Measurements from ENCODE around the gene SEC14L2.

- TF ChIP-seq CTCF (IDR thresholded peaks at IDR 0.05): peak in 2 of 3 donors; percentile 26 to 68
- TF ChIP-seq POLR2AphosphoS5 (IDR thresholded peaks at IDR 0.05): no peak
- TF ChIP-seq POLR2A (IDR thresholded peaks at IDR 0.05): no peak
These were observed 48.0 kb downstream of the SEC14L2 start for GRCh38 chr22:30444632-30445437.
